Ammon's horn (tissue), 1 donor: ENCODE results near the gene WAPL.
"Not testable (repeated sequence)": the region's sequence is repeated elsewhere in the genome, so short reads cannot be mapped to it uniquely, and the experiment has no call there.

Experiments
- DNase-seq: peaks from one replicate; pipeline ENCODE4 v3.0.0-alpha.2; 2016; ENCODE audit warnings: low spot score

WAPL gene

GRCh38 chr10:86410542-86411124 lies 111.0 kb downstream of the WAPL start:
- no peak for DNase-seq

- no peak for DNase-seq
These were observed 112.4 kb downstream of the WAPL start for GRCh38 chr10:86409183-86409582.

- no peak for DNase-seq
These were observed 118.3 kb downstream of the WAPL start for GRCh38 chr10:86403183-86403797.

GRCh38 chr10:86402283-86402941 lies 119.2 kb downstream of the WAPL start:
- no peak for DNase-seq

GRCh38 chr10:86401588-86402282 lies 119.9 kb downstream of the WAPL start:
- DNase-seq, result peak; percentile 28

- DNase-seq, result peak; percentile 43
These were observed 120.6 kb downstream of the WAPL start for GRCh38 chr10:86400705-86401587.

- peak; percentile 97 for DNase-seq
These were observed 121.5 kb downstream of the WAPL start for GRCh38 chr10:86399879-86400704.

- no peak for DNase-seq
These were observed 122.1 kb downstream of the WAPL start for GRCh38 chr10:86399514-86399878.

GRCh38 chr10:86397120-86397519 lies 124.5 kb downstream of the WAPL start:
- DNase-seq, result no peak

GRCh38 chr10:86393862-86394455 lies 127.6 kb downstream of the WAPL start:
- no peak for DNase-seq

- DNase-seq, result no peak
These were observed 128.2 kb downstream of the WAPL start for GRCh38 chr10:86393362-86393761.

- DNase-seq, result no peak
These were observed 128.9 kb downstream of the WAPL start for GRCh38 chr10:86392723-86393094.

- DNase-seq, result no peak
These were observed 129.4 kb downstream of the WAPL start for GRCh38 chr10:86391986-86392722.

- no peak for DNase-seq
These were observed 130.3 kb downstream of the WAPL start for GRCh38 chr10:86391236-86391840.

- no peak for DNase-seq
These were observed 131.1 kb downstream of the WAPL start for GRCh38 chr10:86390337-86391120.

GRCh38 chr10:86389441-86390193 lies 132.0 kb downstream of the WAPL start:
- DNase-seq, result no peak

GRCh38 chr10:86389109-86389440 lies 132.5 kb downstream of the WAPL start:
- not testable (repeated sequence) for DNase-seq

GRCh38 chr10:86388119-86388704 lies 133.4 kb downstream of the WAPL start:
- DNase-seq, result no peak
